Naive thymus-derived CD4-positive, alpha-beta T cell (primary cell): ENCODE data around the gene SLC29A1. TPM values are rescaled to one million over a fixed set of nuclear protein-coding genes. Genes with fewer than 3 reads are reported as not detected.

Experiments
- ATAC-seq: fragments of 150-1000 bp; cut with Tn5 transposase; 2 replicates; pipeline ENCODE4 v1.10.0; 2021; ENCODE audit warnings: mild to moderate bottlenecking, moderate library complexity
- CTCF ChIA-PET: fragments of 350-600 bp; sonication (Branson Sonifier 250); formaldehyde crosslinking; loops from one replicate; lab custom pipeline; 2021; ENCODE audit warnings: antibody characterized with exemption; lab: Charles Lee
- POLR2A ChIA-PET: fragments of 350-600 bp; sonication (Branson Sonifier 250); formaldehyde crosslinking; loops from one replicate; lab custom pipeline; 2021; ENCODE audit warnings: antibody characterized with exemption, inconsistent platforms; lab: Charles Lee
- DNase-seq, 9 donors: peaks; one replicate each; pipeline versions ENCODE4 v3.0.0 to v3.0.0-alpha.2; 2020 to 2022; ENCODE audit warnings: mixed read lengths in 1 of 9
- H3K27ac ChIP-seq: one replicate; pipeline ENCODE4 v1.7.0; 2013; ENCODE audit warnings: mild to moderate bottlenecking, low read depth, low read length, moderate library complexity
- H3K27me3 ChIP-seq, 2 donors: one replicate each; pipeline ENCODE4 v1.7.0; 2013; ENCODE audit warnings: low read length in 2 of 2, mild to moderate bottlenecking in 2 of 2, moderate library complexity in 2 of 2; ENCODE audit not compliant: control insufficient read depth in 2 of 2, insufficient read depth in 2 of 2
- H3K36me3 ChIP-seq, 3 experiments: 1 replicate in 2 of 3; 2 replicates in 1 of 3; pipeline ENCODE4 v1.7.0; 2013; ENCODE audit warnings: low read length in 3 of 3, mild to moderate bottlenecking in 3 of 3, moderate library complexity in 1 of 3; ENCODE audit not compliant: insufficient read depth in 3 of 3, control insufficient read depth in 2 of 3
- H3K4me1 ChIP-seq, 2 donors: one replicate each; pipeline ENCODE4 v1.7.0; 2013; ENCODE audit warnings: low read length in 2 of 2, mild to moderate bottlenecking in 2 of 2, moderate library complexity in 1 of 2; ENCODE audit not compliant: control insufficient read depth in 2 of 2, insufficient read depth in 2 of 2
- H3K4me3 ChIP-seq: 2 replicates; pipeline ENCODE4 v1.7.0; 2013; ENCODE audit warnings: mild to moderate bottlenecking, low read length
- H3K9me3 ChIP-seq, 3 experiments: 1 replicate in 2 of 3; 2 replicates in 1 of 3; pipeline ENCODE4 v1.7.0; 2013; ENCODE audit warnings: low read length in 3 of 3; ENCODE audit not compliant: control insufficient read depth in 2 of 3
- H3K27ac Mint-ChIP-seq, 9 donors: one replicate each; pipeline ENCODE4 v1.8.0; 2020 to 2022; ENCODE audit warnings: mixed read lengths in 9 of 9, mild to moderate bottlenecking in 8 of 9, moderate library complexity in 5 of 9, inconsistent platforms in 2 of 9
- H3K27me3 Mint-ChIP-seq, 5 donors: one replicate each; pipeline ENCODE4 v1.8.0; 2021 to 2022; ENCODE audit warnings: mixed read lengths in 5 of 5, mild to moderate bottlenecking in 1 of 5
- H3K36me3 Mint-ChIP-seq, 5 donors: one replicate each; pipeline ENCODE4 v1.8.0; 2020 to 2022; ENCODE audit warnings: mixed read lengths in 5 of 5, mild to moderate bottlenecking in 3 of 5, inconsistent platforms in 1 of 5
- H3K4me1 Mint-ChIP-seq, 7 donors: one replicate each; pipeline ENCODE4 v1.8.0; 2020 to 2022; ENCODE audit warnings: mixed read lengths in 7 of 7, mild to moderate bottlenecking in 3 of 7, inconsistent platforms in 1 of 7
- H3K4me3 Mint-ChIP-seq, 10 donors: one replicate each; pipeline ENCODE4 v1.8.0; 2020 to 2022; ENCODE audit warnings: mild to moderate bottlenecking in 10 of 10, mixed read lengths in 10 of 10, moderate library complexity in 6 of 10, inconsistent platforms in 2 of 10
- H3K9me3 Mint-ChIP-seq, 11 donors: one replicate each; pipeline ENCODE4 v1.8.0; 2020 to 2022; ENCODE audit warnings: mixed read lengths in 11 of 11, mild to moderate bottlenecking in 4 of 11, inconsistent platforms in 1 of 11, moderate library complexity in 1 of 11
- intact Hi-C, 2 donors: fragments of 100-400 bp; cut with micrococcal nuclease; formaldehyde crosslinking; loops; one replicate each; pipeline ENCODE4 v1.15.1; 2023
- polyA plus RNA-seq, 2 donors: library from polyadenylated mRNA; unstranded; fragments of 300-500 nt; fragmentation: Illumina TruSeq; gene quantifications; one replicate each; pipeline ENCODE4 v1.2.3, GENCODE V29; 2021
- total RNA-seq, 6 experiments: library from RNA in 5 of 6; stranded (reverse) in 5 of 6; gene quantifications; 1 replicate in 5 of 6; 2 replicates in 1 of 6; pipeline ENCODE4 v1.2.3 and lab custom pipeline; 2021 to 2026

SLC29A1 gene
- total and polyA plus RNA-seq, 7 experiments from 2014 or later: 0.84 to 41.1 (median 1.8) TPM

GRCh38 chr6:44250067-44250717 is 26.8 kb downstream of the SLC29A1 start:
- H3K27ac Mint-ChIP-seq: peak overlapping the region in 8 of 9 donors; percentile 6 to 99 (median 30)
- CTCF ChIA-PET: interaction anchor here (1.0 kb wide), 1 partner anchor 154 kb away, joined by 3 read pairs; no protein-coding TSS in a partner anchor

DNA sequence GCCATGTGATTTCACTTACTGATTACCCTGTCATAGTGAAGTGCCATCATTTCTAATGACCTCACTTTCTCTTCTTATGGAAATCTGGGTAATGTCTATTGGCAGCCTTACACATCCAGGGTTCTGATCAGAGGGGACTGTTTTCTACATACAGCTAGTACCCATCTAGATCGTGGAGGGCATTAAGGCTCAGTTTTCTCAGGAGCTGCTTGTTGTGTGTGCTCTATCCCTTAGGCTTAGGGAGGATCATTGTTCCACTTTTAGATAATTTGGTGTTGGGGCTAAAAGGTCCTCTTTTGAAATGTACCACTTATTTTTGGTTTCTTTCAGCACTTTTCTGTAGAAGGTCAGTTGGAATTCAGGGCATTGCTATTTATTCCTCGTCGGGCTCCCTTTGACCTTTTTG is 27.3 kb downstream of the SLC29A1 start:
- Histone ChIP-seq H3K27ac (no peak overlapping the region), H3K27me3 (no peaks in the 10 kb centered on the region), H3K36me3 (peaks cover 20 to 82% (median 44%) of the 10 kb centered on the region in 3 experiments), H3K4me1 (peaks cover 16 to 18% of the 10 kb centered on the region in 2 donors), H3K4me3 (no peak overlapping the region), H3K9me3 (no peaks in the 10 kb centered on the region)
- CTCF ChIA-PET: no interaction called here
- peaks cover 28 to 83% (median 71%) of the 10 kb centered on the region in 7 donors for H3K4me1 Mint-ChIP-seq
- H3K9me3 Mint-ChIP-seq: peaks cover 0 to 9% (median 0%) of the 10 kb centered on the region in 11 donors
- POLR2A ChIA-PET: interaction anchor here (1.2 kb wide), 1 partner anchor 8 kb away, joined by 3 read pairs; no protein-coding TSS in a partner anchor
- intact Hi-C loops: no loop called here
- H3K27me3 Mint-ChIP-seq: peaks cover 0 to 7% (median 0%) of the 10 kb centered on the region in 5 donors
- no peak overlapping the region for H3K4me3 Mint-ChIP-seq
- ATAC-seq (no peak), DNase-seq (no peak)
- H3K27ac Mint-ChIP-seq: peak overlapping the region in 5 of 9 donors; percentile 17 to 99 (median 35)
- peaks cover 18 to 67% (median 47%) of the 10 kb centered on the region in 5 donors for H3K36me3 Mint-ChIP-seq

More at GRCh38 chr6:44250067-44250717, 26.8 kb downstream of the SLC29A1 start:
- Histone ChIP-seq H3K27ac (no peak overlapping the region), H3K4me3 (no peak overlapping the region), H3K9me3 (no peaks in the 10 kb centered on the region), H3K4me1 (peaks cover 15 to 19% of the 10 kb centered on the region in 2 donors), H3K27me3 (no peaks in the 10 kb centered on the region), H3K36me3 (peaks cover 20 to 77% (median 44%) of the 10 kb centered on the region in 3 experiments)
- intact Hi-C loops: no loop called here
- no peak for ATAC-seq
- Mint-ChIP-seq H3K36me3 (peaks cover 18 to 62% (median 47%) of the 10 kb centered on the region in 5 donors), H3K4me1 (peaks cover 31 to 82% (median 71%) of the 10 kb centered on the region in 7 donors), H3K4me3 (peak overlapping the region in 4 of 10 donors; percentile 33 to 99 (median 78)), H3K27me3 (peaks cover 0 to 9% (median 0%) of the 10 kb centered on the region in 5 donors), H3K9me3 (peaks cover 0 to 9% (median 0%) of the 10 kb centered on the region in 11 donors)
- POLR2A ChIA-PET: interaction anchor here (0.7 to 1.2 kb wide), 2 partner anchors 8 to 36 kb away, joined by 3 read pairs; no protein-coding TSS in a partner anchor
- no peak for DNase-seq

DNA sequence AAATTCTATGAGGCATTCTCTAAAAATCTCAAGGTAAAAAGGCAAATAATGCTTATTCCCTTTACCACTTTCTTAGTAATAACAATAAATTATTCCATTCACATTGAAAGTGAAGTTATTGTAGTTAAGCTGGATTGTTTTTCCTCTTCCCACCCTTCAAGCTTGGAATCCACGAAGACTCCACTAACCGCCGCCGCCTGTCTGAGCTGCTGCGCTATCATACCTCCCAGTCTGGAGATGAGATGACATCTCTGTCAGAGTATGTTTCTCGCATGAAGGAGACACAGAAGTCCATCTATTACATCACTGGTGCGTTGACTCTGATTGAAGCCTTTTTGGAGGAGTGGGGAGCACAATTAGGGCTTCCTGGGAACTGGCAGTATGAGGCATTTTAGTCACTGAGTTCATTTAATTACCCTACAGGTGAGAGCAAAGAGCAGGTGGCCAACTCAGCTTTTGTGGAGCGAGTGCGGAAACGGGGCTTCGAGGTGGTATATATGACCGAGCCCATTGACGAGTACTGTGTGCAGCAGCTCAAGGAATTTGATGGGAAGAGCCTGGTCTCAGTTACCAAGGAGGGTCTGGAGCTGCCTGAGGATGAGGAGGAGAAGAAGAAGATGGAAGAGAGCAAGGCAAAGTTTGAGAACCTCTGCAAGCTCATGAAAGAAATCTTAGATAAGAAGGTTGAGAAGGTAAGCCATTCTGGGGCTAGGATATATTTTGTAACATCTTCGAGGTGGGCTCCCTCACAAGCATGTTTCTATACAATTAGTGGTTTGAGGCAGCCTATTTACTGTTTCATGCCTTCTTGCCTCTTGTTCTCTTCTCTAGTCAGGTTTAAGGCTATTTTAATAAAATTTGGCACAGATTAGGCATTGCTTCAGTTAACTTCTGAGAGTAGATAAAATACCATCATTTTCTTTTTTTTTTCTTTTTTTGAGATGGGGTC is 28.5 kb downstream of the SLC29A1 start:
- H3K36me3 Mint-ChIP-seq: peaks cover 18 to 68% (median 47%) of the 10 kb centered on the region in 5 donors

GRCh38 chr6:44253307-44254101 is 30.1 kb downstream of the SLC29A1 start:
- Mint-ChIP-seq H3K4me3 (peak overlapping the region in 3 of 10 donors; percentile 1 to 23 (median 15)), H3K27me3 (no peaks in the 10 kb centered on the region), H3K36me3 (peaks cover 15 to 60% (median 45%) of the 10 kb centered on the region in 5 donors), H3K4me1 (peaks cover 34 to 90% (median 80%) of the 10 kb centered on the region in 7 donors), H3K27ac (peak overlapping the region in 7 of 9 donors; percentile 9 to 90 (median 44)), H3K9me3 (peaks cover 0 to 9% (median 0%) of the 10 kb centered on the region in 11 donors)
- ATAC-seq: peak; percentile 24
- peak in 7 of 9 donors; percentile 48 to 63 (median 55) for DNase-seq
- Histone ChIP-seq H3K4me1 (peaks cover 19 to 24% of the 10 kb centered on the region in 2 donors), H3K27ac (no peak overlapping the region), H3K27me3 (no peaks in the 10 kb centered on the region), H3K9me3 (no peaks in the 10 kb centered on the region), H3K4me3 (no peak overlapping the region), H3K36me3 (peaks cover 20 to 74% (median 41%) of the 10 kb centered on the region in 3 experiments)
- intact Hi-C loops: loop anchor here (1.0 kb wide), 1 partner anchor 81 kb away; no protein-coding TSS in a partner anchor
- POLR2A ChIA-PET: interaction anchor here (1.5 to 3.3 kb wide), 2 partner anchors 9 to 11 kb away, joined by 5 to 12 read pairs; partner anchors contain the start of gene NFKBIE
- CTCF ChIA-PET: interaction anchor here (0.7 to 1.1 kb wide), 5 partner anchors 8 to 161 kb away, joined by 3 to 4 read pairs (median 3); partner anchors contain the start of gene SLC29A1

More for the DNA sequence above, 28.5 kb downstream of the SLC29A1 start:
- ATAC-seq (no peak), DNase-seq (no peak)
- Mint-ChIP-seq H3K9me3 (peaks cover 0 to 12% (median 0%) of the 10 kb centered on the region in 11 donors), H3K27ac (peak overlapping the region in 6 of 9 donors; percentile 5 to 77 (median 57)), H3K4me3 (peak overlapping the region in 2 of 10 donors; percentile 5 to 19), H3K4me1 (peaks cover 36 to 90% (median 78%) of the 10 kb centered on the region in 7 donors), H3K27me3 (peaks cover 0 to 5% (median 0%) of the 10 kb centered on the region in 5 donors)
- Histone ChIP-seq H3K9me3 (no peaks in the 10 kb centered on the region), H3K27me3 (no peaks in the 10 kb centered on the region), H3K4me3 (no peak overlapping the region), H3K36me3 (peaks cover 20 to 84% (median 44%) of the 10 kb centered on the region in 3 experiments), H3K27ac (no peak overlapping the region), H3K4me1 (peaks cover 21 to 26% of the 10 kb centered on the region in 2 donors)
- POLR2A ChIA-PET: interaction anchor here (0.8 to 1.2 kb wide), 3 partner anchors 9 to 27 kb away, joined by 3 to 4 read pairs (median 4); no protein-coding TSS in a partner anchor
- CTCF ChIA-PET: interaction anchor here (0.6 to 1.0 kb wide), 3 partner anchors 9 to 1470 kb away, joined by 3 read pairs; partner anchors contain the start of gene BICRAL
- intact Hi-C loops: no loop called here

- H3K27ac Mint-ChIP-seq: peak overlapping the region; percentile 39 to 96 (median 80)
- ATAC-seq: no peak
- no peaks in the 10 kb centered on the region for H3K27me3 Mint-ChIP-seq
- H3K9me3 ChIP-seq: no peaks in the 10 kb centered on the region
- peaks cover 0 to 9% (median 0%) of the 10 kb centered on the region in 11 donors for H3K9me3 Mint-ChIP-seq
- peak overlapping the region in 7 of 10 donors; percentile 1 to 87 (median 78) for H3K4me3 Mint-ChIP-seq
- no peak overlapping the region for H3K27ac ChIP-seq
- intact Hi-C loops: loop anchor here in 1 of 2 donors (5.0 kb wide), 1 partner anchor 1802 kb away; the partner anchor contains the start of gene TRERF1
- H3K36me3 Mint-ChIP-seq: peaks cover 14 to 56% (median 38%) of the 10 kb centered on the region in 5 donors
- H3K4me3 ChIP-seq: no peak overlapping the region
- ChIA-PET CTCF (interaction anchor here (0.6 to 2.7 kb wide), 7 partner anchors 8 to 162 kb away, joined by 3 to 10 read pairs (median 3); partner anchors contain the start of gene SLC29A1), POLR2A (interaction anchor here (1.5 to 4.7 kb wide), 3 partner anchors 8 to 10 kb away, joined by 5 to 142 read pairs (median 12); partner anchors contain the start of genes HSP90AB1 and NFKBIE)
- H3K27me3 ChIP-seq: no peaks in the 10 kb centered on the region
- peaks cover 26 to 85% (median 73%) of the 10 kb centered on the region in 7 donors for H3K4me1 Mint-ChIP-seq
- no peak for DNase-seq
- peaks cover 13 to 16% of the 10 kb centered on the region in 2 donors for H3K4me1 ChIP-seq
- peaks cover 20 to 71% (median 31%) of the 10 kb centered on the region in 3 experiments for H3K36me3 ChIP-seq
Measured at GRCh38 chr6:44254191-44255104, 31.1 kb downstream of the SLC29A1 start.
